Neural crest cell (in vitro differentiated cells): ENCODE results near the gene PSMB8. TPM values are rescaled to one million over a fixed set of nuclear protein-coding genes. Genes with fewer than 3 reads are reported as not detected.
A peak's percentile ranks its signal among the peaks of the same experiment; 100 is the strongest.

Source experiments
- DNase-seq: peaks from one replicate; pipeline ENCODE4 v3.0.0; 2021; ENCODE audit warnings: low read depth, mixed read lengths, low spot score
- H3K27ac Mint-ChIP-seq: one replicate; pipeline ENCODE4 v1.8.0; 2021; ENCODE audit warnings: mild to moderate bottlenecking, mixed read lengths; ENCODE audit not compliant: unreplicated experiment
- H3K27me3 Mint-ChIP-seq: 2 replicates; pipeline ENCODE4 v1.8.0; 2021; ENCODE audit warnings: low read depth, mild to moderate bottlenecking, mixed read lengths
- H3K36me3 Mint-ChIP-seq: 2 replicates; pipeline ENCODE4 v1.8.0; 2021; ENCODE audit warnings: low read depth, mild to moderate bottlenecking, mixed read lengths
- H3K4me1 Mint-ChIP-seq: 2 replicates; pipeline ENCODE4 v1.8.0; 2021; ENCODE audit warnings: mixed read lengths
- H3K4me3 Mint-ChIP-seq: one replicate; pipeline ENCODE4 v1.8.0; 2021; ENCODE audit warnings: mild to moderate bottlenecking, mixed read lengths
- H3K9me3 Mint-ChIP-seq: 2 replicates; pipeline ENCODE4 v1.8.0; 2021; ENCODE audit warnings: mixed read lengths
- CTCF ChIP-seq: fragments of 200-600 bp; sonication (generic); conservative IDR thresholded peaks from 2 replicates; pipeline ENCODE4 v1.5.0; 2021; ENCODE audit warnings: antibody characterized with exemption, mild to moderate bottlenecking
- total RNA-seq: library from RNA; stranded (reverse); gene quantifications from 2 replicates; pipeline ENCODE4 v1.2.1, GENCODE V29; 2021

PSMB8 gene
- total RNA-seq, 1 donor from 2014 or later, result 1.1 TPM

- Mint-ChIP-seq H3K36me3 (no peaks in the 10 kb centered on the region), H3K27ac (no peak overlapping the region), H3K4me3 (peak overlapping the region; percentile 26), H3K27me3 (peaks cover 94% of the 10 kb centered on the region), H3K4me1 (peaks cover 18% of the 10 kb centered on the region), H3K9me3 (no peaks in the 10 kb centered on the region)
- no peak for DNase-seq
- no peak for TF ChIP-seq CTCF
Measured at GRCh38 chr6:32851025-32851424, 7.2 kb upstream of the PSMB8 start.

GRCh38 chr6:32849126-32849525 is 5.3 kb upstream of the PSMB8 start:
- Mint-ChIP-seq H3K36me3 (no peaks in the 10 kb centered on the region), H3K4me3 (no peak overlapping the region), H3K9me3 (no peaks in the 10 kb centered on the region), H3K4me1 (peaks cover 20% of the 10 kb centered on the region), H3K27ac (no peak overlapping the region), H3K27me3 (peaks cover 94% of the 10 kb centered on the region)
- TF ChIP-seq CTCF, result no peak
- DNase-seq, result no peak

DNA sequence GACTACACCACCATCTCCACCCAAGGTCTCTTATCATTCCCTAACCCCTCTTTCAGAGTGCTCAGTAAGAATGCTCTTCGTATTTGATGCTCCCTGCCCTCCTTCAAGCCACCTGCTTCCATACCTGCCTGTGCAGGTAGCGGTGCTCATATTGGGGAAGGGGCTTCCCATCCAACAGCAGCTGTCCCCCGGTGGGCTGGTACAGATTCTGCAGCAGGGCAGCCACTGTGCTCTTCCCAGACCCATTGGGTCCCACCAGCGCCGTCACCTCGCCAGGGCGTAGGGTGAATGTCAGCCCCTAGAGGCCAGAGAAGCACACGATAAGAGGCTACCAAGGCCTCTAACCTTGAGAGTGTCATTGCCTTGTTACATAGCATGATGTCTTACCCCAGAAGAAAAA is 3.9 kb upstream of the PSMB8 start:
- TF ChIP-seq CTCF, result no peak
- H3K4me1 Mint-ChIP-seq, result peaks cover 18% of the 10 kb centered on the region
- peaks cover 97% of the 10 kb centered on the region for H3K27me3 Mint-ChIP-seq
- H3K4me3 Mint-ChIP-seq, result no peak overlapping the region
- H3K36me3 Mint-ChIP-seq, result peaks cover 3% of the 10 kb centered on the region
- no peak overlapping the region for H3K27ac Mint-ChIP-seq
- H3K9me3 Mint-ChIP-seq, result no peaks in the 10 kb centered on the region
- DNase-seq, result no peak

- no peaks in the 10 kb centered on the region for H3K9me3 Mint-ChIP-seq
- DNase-seq, result no peak
- no peak overlapping the region for H3K4me3 Mint-ChIP-seq
- H3K27ac Mint-ChIP-seq, result no peak overlapping the region
- TF ChIP-seq CTCF, result no peak
- peaks cover 4% of the 10 kb centered on the region for H3K36me3 Mint-ChIP-seq
- peaks cover 13% of the 10 kb centered on the region for H3K4me1 Mint-ChIP-seq
- H3K27me3 Mint-ChIP-seq, result peaks cover 97% of the 10 kb centered on the region
Measured at GRCh38 chr6:32847004-32847403, 3.2 kb upstream of the PSMB8 start.

DNA sequence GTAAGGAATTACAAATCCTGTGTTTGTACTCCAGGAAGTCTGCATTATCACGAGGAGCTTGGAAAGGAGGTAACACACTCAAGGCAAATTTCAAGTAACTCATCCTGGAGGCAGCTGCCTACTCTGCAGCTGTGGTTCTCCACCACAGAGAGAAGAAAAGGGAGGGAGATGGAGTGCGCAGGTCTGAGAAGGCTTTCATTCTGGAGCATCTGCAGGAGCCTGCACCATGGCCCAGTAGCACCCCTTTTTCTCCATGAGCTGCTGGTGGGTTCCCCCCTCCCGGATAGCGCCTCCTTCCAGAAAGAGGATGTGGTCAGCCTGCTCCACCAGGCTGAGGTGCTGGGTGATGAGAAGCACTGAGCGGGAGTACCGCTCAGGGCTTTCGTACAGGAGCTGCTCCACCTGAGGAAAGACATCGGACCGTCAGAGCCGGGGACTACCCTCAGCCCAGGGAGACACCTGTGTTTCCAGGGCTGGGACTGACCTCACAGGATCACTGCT is 1.6 kb upstream of the PSMB8 start:
- Mint-ChIP-seq H3K27me3 (peaks cover 91% of the 10 kb centered on the region), H3K36me3 (peaks cover 4% of the 10 kb centered on the region), H3K9me3 (no peaks in the 10 kb centered on the region), H3K4me3 (no peak overlapping the region), H3K4me1 (peaks cover 13% of the 10 kb centered on the region), H3K27ac (no peak overlapping the region)
- DNase-seq, result no peak
- no peak for TF ChIP-seq CTCF
